Retinal pigment epithelial cell (primary cell): ENCODE results near the gene FBXL3.

Experiments
- DNase-seq: peaks from one replicate; pipeline ENCODE4 v3.0.0-alpha.2; 2010; ENCODE audit warnings: low read depth
- H3K4me3 ChIP-seq: 2 replicates; pipeline ENCODE4 v1.5.1; 2011; ENCODE audit warnings: mild to moderate bottlenecking, low read length, control low read depth, moderate library complexity
- CTCF ChIP-seq: conservative IDR thresholded peaks from 2 replicates; pipeline ENCODE4 v1.5.1; 2011; ENCODE audit warnings: low read depth, low read length, control low read depth, inconsistent platforms

Gene FBXL3

DNA sequence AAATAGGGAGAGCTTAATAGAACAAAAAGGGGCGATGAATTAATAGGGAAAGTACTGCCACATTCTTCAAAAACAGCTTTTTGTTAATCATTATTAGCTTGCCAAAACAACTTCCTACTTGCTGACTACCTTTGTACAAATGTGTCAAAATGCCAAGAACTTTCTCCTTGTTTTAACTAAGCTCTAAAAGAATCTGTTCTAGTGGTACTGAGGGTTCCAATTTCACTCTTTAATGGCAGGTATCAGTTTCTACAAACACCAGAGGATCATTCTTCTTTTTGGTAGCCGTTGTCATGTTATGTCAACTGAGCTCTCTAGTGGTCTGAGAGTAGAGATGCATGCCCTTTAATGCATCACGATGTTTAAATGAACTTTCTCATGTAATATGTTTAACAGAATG lies 29.4 kb upstream of the FBXL3 start:
- TF ChIP-seq CTCF, result no peak
- peak; percentile 3 for DNase-seq
- H3K4me3 ChIP-seq, result no peak overlapping the region

GRCh38 chr13:77055158-77055557 lies 28.2 kb upstream of the FBXL3 start:
- H3K4me3 ChIP-seq, result no peak overlapping the region
- TF ChIP-seq CTCF, result no peak
- DNase-seq, result no peak

DNA sequence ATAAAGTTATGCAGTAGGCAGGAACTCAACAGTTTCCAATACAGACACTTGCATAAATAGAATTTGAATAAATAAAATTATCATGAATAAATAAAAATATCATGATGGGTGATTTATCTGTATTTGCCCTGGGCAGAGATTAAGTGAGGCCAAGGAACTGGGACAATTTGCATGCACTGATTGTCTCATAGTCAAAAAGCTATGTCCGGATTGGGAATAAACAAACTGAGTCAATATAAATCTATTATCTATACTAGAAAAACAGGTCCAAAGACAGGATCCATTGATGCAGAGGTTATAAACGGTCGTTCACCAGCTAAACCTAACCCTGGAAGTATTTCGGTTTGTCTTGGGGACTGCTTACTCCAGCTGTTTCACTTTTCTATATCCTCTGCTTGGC lies 26.2 kb upstream of the FBXL3 start:
- no peak for TF ChIP-seq CTCF
- no peak overlapping the region for H3K4me3 ChIP-seq
- DNase-seq, result no peak

- TF ChIP-seq CTCF, result no peak
- no peak for DNase-seq
- no peak overlapping the region for H3K4me3 ChIP-seq
Observed at GRCh38 chr13:77048681-77049080, 21.7 kb upstream of the FBXL3 start.

DNA sequence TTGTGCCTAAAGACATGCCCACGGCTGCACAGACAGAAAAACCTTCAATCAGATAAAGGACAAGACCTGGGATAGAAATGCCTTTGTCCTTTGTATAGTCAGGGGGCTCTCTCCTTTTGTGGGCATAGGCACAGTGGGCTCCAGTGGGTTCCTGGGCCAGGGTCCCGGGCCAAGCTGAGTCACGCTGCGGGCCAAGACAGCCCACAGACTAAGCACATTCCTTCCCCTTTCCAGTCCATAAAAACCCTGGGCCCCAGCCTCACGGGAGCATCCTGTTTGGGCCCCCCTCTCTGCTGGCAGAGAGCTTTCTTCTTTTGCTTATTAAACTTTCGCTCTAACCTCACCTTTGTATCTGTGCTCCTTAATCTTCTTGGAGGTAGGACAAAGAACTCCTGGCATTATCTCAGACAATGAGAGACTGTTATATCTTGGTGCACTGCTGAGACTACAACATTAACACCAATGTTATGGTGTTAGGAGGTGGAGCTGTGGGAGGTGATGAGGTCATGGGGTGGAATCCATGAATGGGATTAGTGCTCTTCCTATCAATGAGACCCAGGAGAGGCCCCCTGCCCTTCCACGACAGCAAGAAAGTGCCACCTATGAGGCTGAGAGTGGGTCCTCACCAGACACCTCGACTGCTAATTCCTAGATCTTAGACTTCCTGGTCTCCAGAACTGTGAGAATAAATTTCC lies 20.8 kb upstream of the FBXL3 start:
- TF ChIP-seq CTCF, result no peak
- no peak overlapping the region for H3K4me3 ChIP-seq
- DNase-seq, result no peak

DNA sequence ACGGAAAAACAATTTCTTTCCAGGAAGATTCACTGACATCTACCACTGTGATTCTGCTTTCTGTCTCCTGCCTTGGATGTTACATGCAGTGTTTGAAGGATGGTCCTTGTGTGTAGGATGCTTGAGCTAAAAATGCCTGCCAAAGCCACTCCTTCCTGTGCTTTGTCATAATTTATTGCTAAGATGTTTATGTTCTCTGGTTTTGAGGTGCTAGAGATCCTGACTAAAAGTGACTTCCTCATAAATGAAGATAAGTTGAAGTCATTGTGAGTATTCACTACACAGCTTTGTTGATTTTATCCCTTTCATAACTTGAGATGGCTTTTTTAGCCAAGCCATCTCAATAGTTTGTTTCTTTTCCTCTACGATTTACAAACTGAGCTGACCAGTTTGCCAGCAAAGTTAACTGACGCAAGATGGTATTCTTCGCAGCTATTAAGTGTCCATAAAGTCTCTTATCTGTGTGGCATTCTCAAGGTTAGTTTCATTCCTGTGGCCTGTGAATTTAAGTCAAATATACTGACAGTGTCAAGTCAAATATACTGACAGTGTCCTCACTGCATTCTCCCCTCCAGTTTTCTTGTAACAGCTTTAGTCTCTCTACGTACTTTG lies 15.7 kb upstream of the FBXL3 start:
- no peak for TF ChIP-seq CTCF
- H3K4me3 ChIP-seq, result no peak overlapping the region
- DNase-seq, result no peak

DNA sequence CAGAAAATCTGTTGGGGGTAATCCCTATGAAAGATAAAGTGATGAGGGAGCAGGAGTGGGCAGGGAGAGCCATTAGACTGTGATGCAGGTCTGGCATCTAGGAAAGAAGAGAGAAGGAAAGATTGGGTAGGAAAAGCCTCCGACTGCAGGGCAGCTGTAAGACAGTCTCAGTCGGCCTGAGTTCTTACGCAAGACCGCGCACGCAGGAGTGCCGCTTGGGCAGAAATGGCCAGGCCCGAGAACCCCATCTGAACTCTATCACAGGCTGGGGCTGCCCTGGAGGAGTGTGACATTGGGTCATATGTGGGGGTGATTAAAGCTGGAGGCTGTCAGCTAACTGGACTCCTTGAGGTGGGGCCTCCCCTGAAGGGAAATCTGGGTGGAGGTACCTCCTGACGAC lies 13.9 kb upstream of the FBXL3 start:
- no peak overlapping the region for H3K4me3 ChIP-seq
- no peak for TF ChIP-seq CTCF
- no peak for DNase-seq
